Activated CD8-positive, alpha-beta memory T cell treated with anti-CD3 and anti-CD28 coated beads, Interleukin-2, amount 50 U/mL, for 48 hours (primary cell): Measurements from ENCODE around the gene SEPTIN12.

Experiments
- DNase-seq: peaks from one replicate; pipeline ENCODE4 v3.0.0-alpha.2; 2020

SEPTIN12 gene

GRCh38 chr16:4783251-4783950 lies 4.7 kb downstream of the SEPTIN12 start:
- DNase-seq, result no peak

GRCh38 chr16:4780235-4780634 lies 7.9 kb downstream of the SEPTIN12 start:
- no peak for DNase-seq

- no peak for DNase-seq
Observed at GRCh38 chr16:4778050-4778392, 10.1 kb downstream of the SEPTIN12 start.

GRCh38 chr16:4777339-4778049 lies 10.7 kb downstream of the SEPTIN12 start:
- no peak for DNase-seq

- no peak for DNase-seq
Observed at GRCh38 chr16:4776141-4776705, 11.9 kb downstream of the SEPTIN12 start.

- DNase-seq, result no peak
Observed at GRCh38 chr16:4775005-4775404, 13.1 kb downstream of the SEPTIN12 start.

GRCh38 chr16:4772351-4772750 lies 15.8 kb downstream of the SEPTIN12 start:
- no peak for DNase-seq

GRCh38 chr16:4771646-4772045 lies 16.5 kb downstream of the SEPTIN12 start:
- no peak for DNase-seq

- DNase-seq, result no peak
Observed at GRCh38 chr16:4769306-4769638, 18.9 kb downstream of the SEPTIN12 start.

- DNase-seq, result peak; percentile 94
Observed at GRCh38 chr16:4768549-4769305, 19.4 kb downstream of the SEPTIN12 start.

- DNase-seq, result no peak
Observed at GRCh38 chr16:4767872-4768548, 20.1 kb downstream of the SEPTIN12 start.

- DNase-seq, result peak; percentile 99
Observed at GRCh38 chr16:4766875-4767628, 21.1 kb downstream of the SEPTIN12 start, which contains the start of gene ZNF500. Gene ZNF500 (minus strand): TSS chr16:4767162. CDS start chr16:4765978, 1,184 bp downstream.

GRCh38 chr16:4765511-4766474 lies 22.4 kb downstream of the SEPTIN12 start:
- no peak for DNase-seq

GRCh38 chr16:4763791-4764190 lies 24.4 kb downstream of the SEPTIN12 start:
- DNase-seq, result no peak

GRCh38 chr16:4762205-4762604 lies 25.9 kb downstream of the SEPTIN12 start:
- no peak for DNase-seq

- no peak for DNase-seq
Observed at GRCh38 chr16:4760221-4760910, 27.8 kb downstream of the SEPTIN12 start.

- DNase-seq, result no peak
Observed at GRCh38 chr16:4755687-4756086, 32.5 kb downstream of the SEPTIN12 start.

GRCh38 chr16:4754865-4755264 lies 33.3 kb downstream of the SEPTIN12 start:
- no peak for DNase-seq

- no peak for DNase-seq
Observed at GRCh38 chr16:4753227-4753626, 34.9 kb downstream of the SEPTIN12 start.

GRCh38 chr16:4752351-4753100 lies 35.6 kb downstream of the SEPTIN12 start:
- DNase-seq, result no peak
